ENCODE data around the gene NODAL.

NODAL gene

DNA sequence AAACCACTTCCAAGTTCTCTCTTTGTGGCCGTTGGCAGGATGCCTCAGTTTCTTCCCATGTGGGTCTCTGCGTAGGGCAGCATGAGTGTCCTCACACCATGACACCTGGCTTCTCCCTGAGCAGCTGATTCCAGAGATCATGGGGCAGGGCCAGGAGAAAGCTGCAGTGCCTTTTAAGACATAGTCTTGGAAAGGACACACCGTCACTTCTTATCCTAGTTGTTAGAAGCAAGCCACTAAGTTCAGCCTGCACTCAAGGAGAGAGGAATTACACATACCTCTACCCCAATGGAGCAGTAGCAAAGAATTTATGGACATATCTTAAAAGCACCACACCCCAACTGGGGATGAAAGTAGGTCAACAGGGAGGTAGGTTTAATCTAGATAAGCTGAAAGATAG, 16.4 kb downstream of the NODAL start:
- no peak for TF ChIP-seq EZH2phosphoT487 (conservative IDR thresholded peaks at IDR 0.05; ENCODE audit: low read length)
- TF ChIP-seq CTCF (IDR thresholded peaks at IDR 0.05; ENCODE audit: insufficient read depth, low read length, poor library complexity, severe bottlenecking): no peak
- H3K27me3 ChIP-seq (ENCODE audit: low read length): no peaks in the 10 kb centered on the region
- H3F3A ChIP-seq (ENCODE audit: insufficient read depth): no peaks in the 10 kb centered on the region
- H3K27ac ChIP-seq (ENCODE audit: low read depth, low read length): no peak overlapping the region
- no peaks in the 10 kb centered on the region for H3K9me2 ChIP-seq (replicated peaks; ENCODE audit: insufficient read depth, low read length)
- H3K79me2 ChIP-seq (ENCODE audit: insufficient read depth, low read length): no peaks in the 10 kb centered on the region
- H3K9me3 ChIP-seq (ENCODE audit: insufficient read depth, low read length): no peaks in the 10 kb centered on the region
- no peak overlapping the region for H3K4me3 ChIP-seq (ENCODE audit: insufficient read depth, low read length, poor library complexity, severe bottlenecking)
- no peak overlapping the region for H2AFZ ChIP-seq (ENCODE audit: low read depth, low read length, severe bottlenecking)
- no peaks in the 10 kb centered on the region for H4K20me1 ChIP-seq (ENCODE audit: low read depth, low read length)
- H3K36me3 ChIP-seq (ENCODE audit: low read length): peaks cover 4% of the 10 kb centered on the region; the same call in 1 of the 2 replicates
- H3K4me2 ChIP-seq (ENCODE audit: low read depth, low read length, poor library complexity, severe bottlenecking): no peak overlapping the region
- H3K9ac ChIP-seq (ENCODE audit: low read length): no peak overlapping the region

DNA sequence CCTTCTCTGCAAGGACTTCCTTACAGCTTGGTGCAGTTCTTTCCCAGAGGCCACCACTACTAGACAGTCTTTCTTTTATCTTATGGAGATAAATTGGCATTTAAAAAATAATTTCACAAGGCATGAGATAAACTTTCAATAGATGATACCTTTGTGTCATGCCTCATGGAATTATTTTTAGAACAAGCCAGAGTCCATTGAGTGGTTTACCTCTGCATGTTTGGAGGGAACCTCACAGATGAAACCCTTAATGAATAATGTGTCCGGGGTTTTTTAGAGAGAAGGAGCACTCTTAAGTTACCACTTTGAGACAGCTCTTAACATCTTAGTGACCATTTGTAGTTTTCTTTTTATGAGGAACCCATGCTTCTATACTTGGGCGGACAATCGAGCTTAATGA, 17.2 kb downstream of the NODAL start:
- H3K9me2 ChIP-seq (replicated peaks; ENCODE audit: insufficient read depth, low read length): no peaks in the 10 kb centered on the region

DNA sequence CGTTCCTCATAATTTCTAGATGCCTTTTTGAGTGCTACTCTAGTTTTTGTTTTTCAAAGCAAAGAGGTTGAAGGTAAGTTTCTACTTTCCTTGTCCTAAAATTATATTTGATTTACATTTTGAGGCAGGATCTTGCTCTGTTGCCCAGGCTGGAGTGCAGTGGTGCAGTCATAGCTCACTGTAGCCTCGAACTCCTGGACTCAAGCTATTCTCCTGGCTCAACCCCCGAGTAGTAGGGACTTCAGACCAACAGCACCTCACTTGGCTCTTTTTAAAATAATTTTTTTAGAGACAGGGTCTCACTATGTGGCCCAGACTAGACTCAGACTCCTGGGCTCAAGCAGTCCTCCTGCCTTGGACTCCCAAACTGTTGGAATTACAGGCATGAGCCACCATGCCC, 22.8 kb downstream of the NODAL start:
- H3K9ac ChIP-seq (ENCODE audit: low read length): no peak overlapping the region
- no peak overlapping the region for H3K4me2 ChIP-seq (ENCODE audit: low read depth, low read length, poor library complexity, severe bottlenecking)
- peaks cover 11% of the 10 kb centered on the region; the same call in 1 of the 2 replicates for H4K20me1 ChIP-seq (ENCODE audit: low read depth, low read length)
- no peak overlapping the region for H3K4me3 ChIP-seq (ENCODE audit: insufficient read depth, low read length, poor library complexity, severe bottlenecking)
- TF ChIP-seq EZH2phosphoT487 (conservative IDR thresholded peaks at IDR 0.05; ENCODE audit: low read length): no peak
- TF ChIP-seq CTCF (IDR thresholded peaks at IDR 0.05; ENCODE audit: insufficient read depth, low read length, poor library complexity, severe bottlenecking): no peak
- no peaks in the 10 kb centered on the region for H3K9me3 ChIP-seq (ENCODE audit: insufficient read depth, low read length)
- H3K79me2 ChIP-seq (ENCODE audit: insufficient read depth, low read length): peaks cover 52% of the 10 kb centered on the region
- H3K27ac ChIP-seq (ENCODE audit: low read depth, low read length): no peak overlapping the region
- no peaks in the 10 kb centered on the region for H3K27me3 ChIP-seq (ENCODE audit: low read length)
- H2AFZ ChIP-seq (ENCODE audit: low read depth, low read length, severe bottlenecking): no peak overlapping the region
- peaks cover 7% of the 10 kb centered on the region; the same call in 1 of the 2 replicates for H3K36me3 ChIP-seq (ENCODE audit: low read length)
- H3F3A ChIP-seq (ENCODE audit: insufficient read depth): 0 out of 2 replicates have a peak, but pooled peaks cover 2% of the 10 kb centered on the region
- no peaks in the 10 kb centered on the region for H3K9me2 ChIP-seq (replicated peaks; ENCODE audit: insufficient read depth, low read length)

More for the DNA sequence above, 17.2 kb downstream of the NODAL start:
- Histone ChIP-seq H4K20me1 (ENCODE audit: low read depth, low read length) (no peaks in the 10 kb centered on the region), H2AFZ (ENCODE audit: low read depth, low read length, severe bottlenecking) (no peak overlapping the region), H3K36me3 (ENCODE audit: low read length) (peaks cover 4% of the 10 kb centered on the region; the same call in 1 of the 2 replicates), H3K27ac (ENCODE audit: low read depth, low read length) (no peak overlapping the region), H3F3A (ENCODE audit: insufficient read depth) (no peaks in the 10 kb centered on the region), H3K79me2 (ENCODE audit: insufficient read depth, low read length) (peaks cover under 1% of the 10 kb centered on the region; the same call in 1 of the 2 replicates), H3K9ac (ENCODE audit: low read length) (no peak overlapping the region), H3K27me3 (ENCODE audit: low read length) (no peaks in the 10 kb centered on the region), H3K4me2 (ENCODE audit: low read depth, low read length, poor library complexity, severe bottlenecking) (no peak overlapping the region), H3K4me3 (ENCODE audit: insufficient read depth, low read length, poor library complexity, severe bottlenecking) (no peak overlapping the region), H3K9me3 (ENCODE audit: insufficient read depth, low read length) (no peaks in the 10 kb centered on the region)
- TF ChIP-seq CTCF (IDR thresholded peaks at IDR 0.05; ENCODE audit: insufficient read depth, low read length, poor library complexity, severe bottlenecking) (no peak), EZH2phosphoT487 (conservative IDR thresholded peaks at IDR 0.05; ENCODE audit: low read length) (no peak)

Data from SU-DHL-6 (cell line).